Measurements from ENCODE around the gene EDIL3.
"Not testable (repeated sequence)": the region's sequence is repeated elsewhere in the genome, so short reads cannot be mapped to it uniquely, and the experiment has no call there.

The EDIL3 gene

DNA sequence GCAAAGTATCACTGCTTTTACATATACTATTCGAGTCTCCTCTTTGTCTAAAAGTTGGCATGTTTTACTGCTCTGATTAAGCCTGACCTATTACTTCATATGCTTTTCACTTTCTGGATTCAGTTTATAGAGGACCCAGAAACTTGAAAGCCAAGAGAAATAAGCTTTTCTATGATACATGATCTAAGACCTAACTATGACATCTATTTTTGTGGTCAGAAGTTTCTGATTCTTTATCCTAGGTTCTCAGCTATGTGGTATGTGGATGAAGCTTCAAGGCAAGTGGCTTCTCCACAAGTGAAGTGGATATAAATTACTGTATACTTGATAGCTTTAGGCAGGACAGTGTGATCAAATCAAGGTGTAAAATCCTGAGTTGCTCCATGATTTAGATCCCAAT lies 6.3 kb downstream of the EDIL3 start:
- DNase-seq = no peak

DNA sequence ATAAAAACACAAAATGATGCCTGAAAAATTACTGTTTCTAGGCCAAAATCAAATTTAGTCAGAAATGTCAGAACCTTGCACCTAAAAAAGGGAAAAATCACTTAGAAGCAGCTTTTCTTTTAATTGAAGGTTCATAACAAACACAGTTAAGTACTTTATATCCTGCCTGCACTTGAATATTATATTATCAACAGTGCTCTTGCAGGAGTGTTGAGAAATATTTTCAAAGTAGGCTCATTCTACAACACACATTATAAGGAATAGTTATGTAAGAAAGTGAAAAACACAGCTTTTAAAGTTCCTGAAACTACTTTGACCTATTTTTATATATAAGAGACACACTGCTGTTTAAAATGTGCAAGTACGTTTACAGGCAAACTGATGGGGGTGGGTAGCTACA lies 8.3 kb downstream of the EDIL3 start:
- DNase-seq = no peak

DNA sequence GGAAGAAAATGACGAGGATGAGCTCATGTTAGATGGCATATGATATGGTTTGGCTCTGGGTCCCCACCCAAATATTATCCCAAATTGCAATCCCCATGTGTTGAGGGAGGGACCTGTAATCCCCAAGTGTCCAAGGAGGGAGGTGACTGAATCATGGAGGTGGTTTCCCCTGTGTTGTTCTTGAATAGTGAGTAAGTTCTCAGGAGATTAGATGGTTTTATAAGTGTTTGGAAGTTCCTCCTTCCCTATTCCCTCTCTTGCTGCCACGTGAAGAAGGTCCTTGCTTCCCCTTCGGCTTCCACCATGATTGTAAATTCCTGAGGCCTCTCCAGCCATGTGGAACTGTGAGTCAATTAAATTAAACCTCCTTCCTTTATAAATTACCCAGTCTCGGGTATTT lies 10.1 kb downstream of the EDIL3 start:
- DNase-seq = no peak

DNA sequence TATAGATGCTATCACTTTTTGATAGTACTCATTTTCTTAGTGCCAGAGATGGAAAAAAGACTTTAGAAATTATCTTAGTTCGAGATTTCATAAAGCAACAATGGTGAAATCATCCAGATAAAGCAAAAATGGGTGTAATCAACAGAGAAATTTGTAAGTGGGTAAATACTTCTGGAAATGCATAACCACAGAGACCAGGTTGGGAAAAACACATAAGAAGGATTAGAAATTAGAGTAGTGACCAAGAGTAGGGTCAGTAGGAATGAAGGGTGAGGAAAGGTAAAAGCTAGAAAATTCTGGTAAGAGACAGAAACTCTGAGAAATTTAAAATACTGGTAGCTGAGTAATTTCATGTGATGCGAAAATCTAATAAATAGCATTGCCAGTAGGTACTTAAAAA lies 11.2 kb downstream of the EDIL3 start:
- DNase-seq = no peak

DNA sequence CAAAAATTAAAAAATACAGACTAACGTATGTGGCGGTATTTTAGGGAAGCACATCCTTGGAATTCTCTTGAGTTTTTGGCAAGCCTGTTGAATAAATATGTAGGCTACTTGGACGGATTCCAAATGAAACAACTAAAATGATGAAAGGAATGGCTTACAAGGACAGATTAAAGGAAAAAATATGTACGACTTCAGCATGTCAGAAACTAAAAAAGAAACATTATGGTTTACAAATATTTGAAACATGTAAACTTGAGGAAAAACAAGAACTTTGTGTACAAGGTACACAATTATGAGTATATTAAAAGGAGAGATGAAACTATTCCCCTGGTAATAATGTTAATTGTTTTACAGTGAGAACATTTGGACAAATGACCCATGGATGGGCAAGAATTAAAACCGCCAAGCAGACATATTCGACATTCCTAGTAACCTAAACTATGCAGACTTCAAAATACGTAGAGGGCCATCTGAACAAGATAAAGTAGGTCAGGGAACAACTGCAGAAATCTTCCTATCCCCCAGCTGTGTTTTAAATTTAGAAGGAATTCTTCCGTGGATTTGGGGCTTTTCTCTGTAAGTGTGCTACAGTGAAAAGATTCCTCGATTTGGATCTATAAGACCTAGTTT lies 12.5 kb downstream of the EDIL3 start:
- DNase-seq = no peak

DNA sequence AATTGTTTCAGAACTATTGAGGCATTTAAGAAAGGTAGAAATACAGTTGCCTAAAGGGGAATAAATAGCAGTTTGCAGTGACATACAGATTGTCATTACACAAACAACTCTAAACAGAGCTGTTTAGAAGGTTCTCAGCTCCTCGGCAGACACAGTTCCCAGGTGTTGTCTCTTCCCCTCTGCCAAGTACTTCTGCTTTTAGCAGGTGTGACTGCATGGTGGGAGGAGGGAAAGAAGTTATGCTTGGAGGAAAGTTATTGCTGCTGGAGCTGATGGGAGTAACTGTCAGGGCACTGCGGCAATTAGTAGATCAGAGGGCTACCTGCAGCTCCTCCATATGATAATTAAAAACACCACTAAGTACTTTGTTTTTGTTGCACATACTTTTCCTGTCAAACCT lies 14.5 kb downstream of the EDIL3 start:
- DNase-seq = no peak

DNA sequence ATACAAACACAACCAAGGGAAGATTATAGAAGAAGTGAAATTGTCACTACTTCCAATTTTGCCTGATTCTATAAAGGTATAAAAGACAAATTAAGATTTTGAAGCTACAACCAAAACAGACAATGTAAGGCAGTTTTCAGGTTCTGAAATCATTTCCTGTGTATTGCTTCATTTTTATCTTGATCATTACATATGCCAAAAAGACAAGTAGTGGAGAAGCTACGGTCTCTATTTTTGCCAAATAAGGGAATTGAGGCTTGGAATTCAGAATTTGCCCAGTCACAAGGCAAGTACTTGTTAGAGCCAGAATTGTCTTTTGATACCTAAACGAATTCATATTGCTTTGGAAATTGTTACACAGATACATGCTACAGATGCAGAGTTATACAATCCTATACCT lies 20.6 kb downstream of the EDIL3 start:
- no peak for DNase-seq

DNA sequence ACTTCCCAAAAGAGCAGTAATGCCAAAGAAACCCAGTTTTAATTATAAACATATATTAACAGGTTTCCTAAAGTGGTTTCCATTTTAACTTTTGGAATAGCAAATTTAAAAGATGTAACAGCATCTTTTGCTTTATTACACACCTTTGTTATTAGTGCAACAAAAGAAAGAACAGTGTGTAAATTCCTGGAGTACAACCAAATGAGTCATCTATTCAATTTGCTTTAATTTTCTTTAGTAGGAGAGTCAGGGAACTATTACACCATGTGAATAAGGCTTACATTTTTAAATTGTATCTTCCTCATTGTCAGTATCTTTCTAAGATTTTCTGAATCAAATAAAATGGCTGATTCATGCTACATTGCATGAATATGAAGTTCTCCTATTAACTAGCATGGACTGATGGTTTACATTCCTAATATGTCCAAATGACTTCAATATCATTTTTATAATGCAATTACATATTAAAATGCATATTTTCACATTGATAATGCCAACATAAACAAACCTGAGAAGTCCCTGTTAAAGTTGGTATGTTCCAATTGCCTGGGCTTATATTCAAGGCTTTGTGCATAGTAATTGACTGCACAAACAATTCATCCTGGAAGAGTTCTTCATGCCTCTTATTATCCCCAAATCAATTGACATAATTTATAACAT lies 22.5 kb downstream of the EDIL3 start:
- no peak for DNase-seq

DNA sequence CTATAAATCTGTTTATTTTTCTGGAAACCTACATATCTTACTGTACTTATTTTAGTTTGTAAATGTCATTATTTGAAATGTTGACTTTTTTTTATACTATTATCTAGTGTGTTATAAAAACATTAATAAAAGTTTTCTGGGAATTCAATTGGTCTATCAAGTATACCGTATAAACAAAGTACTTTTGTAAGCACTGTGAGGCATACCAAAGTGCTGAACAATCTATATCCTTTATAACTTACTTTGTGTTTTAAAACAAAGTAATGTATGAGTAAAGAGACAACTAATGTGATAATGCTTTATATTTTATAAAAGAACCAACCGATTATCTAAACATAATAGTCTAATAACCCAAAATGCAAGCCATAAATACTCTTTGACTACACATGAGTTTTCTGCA lies 23.1 kb downstream of the EDIL3 start:
- no peak for DNase-seq

DNA sequence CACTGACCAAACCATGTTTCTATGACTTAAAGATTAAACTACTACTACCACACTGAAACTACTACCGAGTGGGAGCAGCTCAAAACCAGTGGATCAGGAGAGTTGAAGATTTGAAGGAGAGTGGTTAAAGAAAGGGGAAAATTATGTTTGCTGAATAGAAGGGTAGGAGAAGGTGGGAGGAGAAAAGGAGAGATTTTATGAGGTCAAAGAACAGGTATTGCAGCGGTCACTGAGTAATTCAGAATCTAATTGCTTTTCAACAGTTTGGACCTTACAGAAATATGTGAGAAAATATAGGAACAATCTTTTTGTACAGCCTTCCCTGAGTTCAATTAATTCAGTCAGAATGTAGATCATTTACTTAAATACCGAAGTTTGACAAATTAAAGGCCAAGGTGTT lies 24.6 kb downstream of the EDIL3 start:
- no peak for DNase-seq

DNA sequence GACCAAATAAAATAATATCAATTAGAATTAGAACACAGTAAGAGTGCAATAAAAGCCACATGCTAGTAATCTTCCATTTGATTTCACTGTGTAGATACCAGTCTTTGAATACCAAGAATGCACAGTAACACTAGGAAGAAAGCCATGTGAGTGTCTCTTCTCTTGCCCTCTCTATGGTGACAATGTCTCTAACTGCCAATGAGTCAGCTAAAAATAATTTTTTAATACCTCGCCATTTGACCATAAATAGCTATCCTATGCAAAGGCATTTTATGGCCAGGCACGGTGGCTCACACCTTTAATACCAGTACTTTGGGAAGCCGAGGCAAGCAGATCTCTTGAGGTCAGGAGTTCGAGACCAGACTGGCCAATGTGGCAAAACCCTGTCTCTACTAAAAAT lies 30.6 kb downstream of the EDIL3 start:
- no peak for DNase-seq

DNA sequence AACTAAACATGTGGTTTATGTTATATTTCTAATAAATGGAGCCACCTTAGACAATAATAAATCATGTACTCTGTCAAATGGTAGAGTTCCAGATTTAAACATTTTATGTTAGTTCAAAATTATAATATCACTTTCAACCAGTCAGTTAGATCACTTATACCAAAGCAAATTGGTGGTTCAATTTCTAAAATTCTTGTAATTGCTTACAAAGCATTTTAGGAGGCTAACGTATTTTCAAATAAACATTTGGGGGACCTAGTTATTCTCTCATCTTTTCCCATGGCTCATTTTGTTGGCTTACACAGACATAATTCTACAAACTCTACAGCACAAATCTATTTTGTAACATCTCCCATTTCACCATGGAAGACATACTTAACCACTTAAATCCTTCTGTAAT lies 39.9 kb downstream of the EDIL3 start:
- no peak for DNase-seq

DNA sequence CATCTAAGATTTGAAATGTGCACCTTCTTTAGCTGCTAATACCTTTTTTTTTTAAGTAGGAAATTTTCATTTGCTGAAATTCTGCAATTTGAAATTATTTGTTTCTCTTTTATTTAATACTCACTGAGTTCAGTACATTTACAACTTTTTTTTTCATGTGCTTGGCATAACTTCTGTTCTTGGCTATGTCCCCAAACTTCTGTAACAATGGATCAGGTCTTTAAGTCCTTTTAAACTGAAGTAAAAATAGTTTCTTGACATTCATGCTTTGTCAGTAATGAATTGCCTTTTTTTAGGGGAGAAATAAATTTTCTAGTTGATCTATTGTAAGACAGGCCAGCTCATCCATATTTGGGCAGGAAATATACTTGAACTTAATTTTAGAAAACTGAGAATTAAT lies 41.5 kb downstream of the EDIL3 start:
- no peak for DNase-seq

DNA sequence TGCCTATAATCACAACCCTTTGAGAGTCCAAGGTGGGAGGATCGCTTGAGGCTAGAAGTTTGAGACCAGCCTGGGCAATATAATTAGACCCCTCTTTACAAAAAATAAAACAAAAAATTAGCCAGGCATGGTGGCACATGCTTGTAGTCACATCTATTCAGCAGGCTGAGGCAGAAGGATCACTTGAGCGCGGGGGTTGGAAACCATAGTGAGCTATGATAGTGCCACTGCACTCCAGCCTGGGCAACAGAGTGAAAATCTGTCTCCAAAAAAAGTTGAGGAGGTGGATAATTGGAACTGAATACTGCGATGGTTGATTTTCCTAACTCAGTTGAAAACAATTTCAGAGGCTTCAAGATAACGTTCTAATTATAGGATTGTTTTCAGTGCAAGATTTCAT lies 52.6 kb downstream of the EDIL3 start:
- no peak for DNase-seq

DNA sequence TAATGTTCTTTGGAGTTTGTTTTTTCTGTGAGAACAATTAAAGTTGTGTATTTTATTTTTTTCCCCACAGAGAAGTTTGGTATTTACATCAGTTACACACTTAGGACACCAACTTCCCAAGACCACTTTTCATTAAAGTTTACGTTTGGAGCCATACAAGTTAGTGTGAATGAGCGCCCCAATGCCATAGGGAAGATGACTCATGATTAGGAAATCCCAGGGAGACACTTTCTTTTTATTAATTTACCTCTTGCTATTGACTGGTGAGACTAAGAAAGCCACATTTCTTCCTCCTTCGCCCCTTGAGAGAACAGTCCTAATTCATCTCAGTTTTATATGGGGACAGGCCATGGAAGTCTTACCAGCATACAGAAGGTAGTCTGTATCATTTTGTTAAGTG lies 57.1 kb downstream of the EDIL3 start:
- no peak for DNase-seq

DNA sequence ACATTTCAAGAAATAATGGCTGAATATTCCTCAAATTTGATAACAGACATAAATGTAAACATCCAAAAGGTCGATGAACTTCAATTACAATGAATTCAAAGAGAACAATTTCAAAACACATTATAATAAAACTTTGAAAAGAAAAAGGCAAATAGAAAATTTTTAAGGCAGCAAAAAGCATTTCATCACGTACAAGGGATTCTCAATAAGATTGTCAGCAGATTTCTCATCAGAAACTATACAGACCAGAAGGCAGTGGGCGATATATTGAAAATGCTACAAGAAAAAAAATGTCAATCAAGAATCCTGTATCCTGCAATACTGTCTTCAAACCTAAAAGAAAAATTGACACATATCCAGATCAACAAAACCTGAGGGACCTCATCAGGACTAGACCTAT lies 62.0 kb downstream of the EDIL3 start:
- no peak for DNase-seq

DNA sequence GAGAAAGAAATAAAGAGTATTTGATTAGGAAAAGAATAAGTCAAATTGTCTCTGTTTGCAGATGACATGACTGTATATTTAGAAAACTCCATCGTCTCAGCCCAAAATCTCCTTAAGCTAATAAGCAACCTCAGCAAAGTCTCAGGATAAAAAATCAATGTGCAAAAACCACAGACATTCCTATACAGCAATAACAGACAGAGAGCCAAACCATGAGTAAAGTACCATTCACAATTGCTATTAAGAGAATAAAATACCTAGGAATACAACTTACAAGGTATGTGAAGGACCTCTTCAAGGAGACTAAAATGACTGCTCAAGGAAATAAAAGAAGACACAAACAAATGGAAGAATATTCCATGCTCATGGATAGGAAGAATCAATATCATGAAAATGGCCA lies 66.9 kb downstream of the EDIL3 start:
- DNase-seq = not testable (repeated sequence)

DNA sequence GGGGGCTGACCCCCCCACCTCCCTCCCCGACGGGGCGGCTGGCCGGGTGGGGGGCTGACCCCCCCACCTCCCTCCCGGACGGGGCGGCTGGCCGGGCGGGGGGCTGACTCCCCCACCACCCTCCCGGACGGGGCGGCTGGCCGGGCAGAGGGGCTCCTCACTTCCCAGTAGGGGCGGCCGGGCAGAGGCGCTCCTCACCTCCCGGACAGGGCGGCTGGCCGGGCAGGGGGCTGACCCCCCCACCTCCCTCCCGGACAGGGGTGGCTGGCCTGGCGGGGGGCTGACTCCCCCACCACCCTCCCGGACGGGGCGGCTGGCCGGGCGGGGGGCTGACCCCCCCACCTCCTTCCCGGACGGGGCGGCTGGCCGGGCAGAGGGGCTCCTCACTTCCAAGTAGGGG lies 72.4 kb downstream of the EDIL3 start:
- DNase-seq = not testable (repeated sequence)

DNA sequence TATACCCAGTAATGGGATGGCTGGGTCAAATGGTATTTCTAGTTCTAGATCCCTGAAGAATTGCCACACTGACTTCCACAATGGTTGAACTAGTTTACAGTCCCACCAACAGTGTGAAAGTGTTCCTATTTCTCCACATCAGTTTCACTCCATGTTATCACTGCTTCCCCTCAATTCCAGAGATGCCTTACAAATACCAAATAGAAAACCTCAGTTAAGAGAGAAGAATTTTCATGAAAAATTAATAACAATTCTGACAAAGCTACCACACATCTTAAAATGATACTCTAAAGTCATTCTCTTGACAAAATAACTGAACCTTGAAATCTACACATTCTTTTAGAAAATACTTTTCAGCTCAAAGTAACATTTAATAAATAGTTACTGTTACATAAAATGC lies 74.8 kb downstream of the EDIL3 start:
- DNase-seq = not testable (repeated sequence)

DNA sequence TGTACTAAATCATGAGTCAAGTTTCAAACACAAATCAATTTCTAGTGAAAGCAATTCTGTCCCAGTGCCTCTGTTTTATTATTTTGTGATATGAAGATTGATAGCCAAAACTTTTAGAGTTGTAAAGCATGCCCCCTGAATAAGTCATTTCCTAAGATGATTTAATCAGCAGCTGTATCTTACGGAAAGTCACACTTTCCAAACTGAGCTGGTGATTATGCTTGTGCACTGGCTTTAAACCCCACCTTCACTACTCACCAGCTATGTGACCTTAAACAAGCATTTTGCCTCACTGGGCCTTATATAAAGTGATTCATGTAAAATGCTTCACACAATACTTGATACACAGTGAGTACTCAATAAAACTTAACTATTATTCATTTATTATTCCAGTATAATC lies 78.1 kb downstream of the EDIL3 start:
- no peak for DNase-seq

DNA sequence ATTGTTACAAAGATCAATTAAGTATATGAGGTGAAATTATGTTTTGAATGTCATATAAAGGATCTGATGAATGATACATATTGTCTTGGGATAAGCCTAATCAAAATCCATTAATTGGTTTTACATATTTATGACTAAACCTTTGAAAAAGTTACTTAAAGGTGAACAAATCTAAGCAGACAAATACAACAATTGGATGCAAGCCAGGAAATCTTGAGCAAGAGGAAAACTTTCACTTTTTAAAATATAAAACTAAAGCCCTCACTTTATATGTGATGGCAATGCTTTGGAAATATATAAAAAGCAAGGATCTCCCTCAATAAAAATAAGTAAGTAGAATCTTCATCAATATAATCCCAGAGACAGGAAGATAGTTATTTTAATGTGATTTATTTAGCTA lies 80.1 kb downstream of the EDIL3 start:
- DNase-seq = no peak

DNA sequence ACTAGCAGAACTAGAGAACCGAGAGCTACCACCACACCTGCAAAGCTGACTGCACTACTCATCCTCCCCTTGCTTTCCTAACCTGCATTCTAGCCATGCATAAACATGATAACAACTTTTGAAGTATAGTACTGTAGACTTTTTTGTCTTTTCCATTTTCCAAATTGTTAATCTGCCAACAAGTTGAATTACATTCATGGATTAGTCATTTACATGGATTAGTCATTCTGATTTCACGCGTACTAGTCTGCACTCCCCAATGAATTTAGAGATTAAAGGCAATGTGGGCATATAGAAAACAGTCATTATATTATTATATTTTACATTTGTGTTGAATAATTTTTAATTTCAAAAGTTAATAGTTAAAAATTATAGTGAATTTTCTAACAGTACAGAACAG lies 81.4 kb downstream of the EDIL3 start:
- DNase-seq = no peak

DNA sequence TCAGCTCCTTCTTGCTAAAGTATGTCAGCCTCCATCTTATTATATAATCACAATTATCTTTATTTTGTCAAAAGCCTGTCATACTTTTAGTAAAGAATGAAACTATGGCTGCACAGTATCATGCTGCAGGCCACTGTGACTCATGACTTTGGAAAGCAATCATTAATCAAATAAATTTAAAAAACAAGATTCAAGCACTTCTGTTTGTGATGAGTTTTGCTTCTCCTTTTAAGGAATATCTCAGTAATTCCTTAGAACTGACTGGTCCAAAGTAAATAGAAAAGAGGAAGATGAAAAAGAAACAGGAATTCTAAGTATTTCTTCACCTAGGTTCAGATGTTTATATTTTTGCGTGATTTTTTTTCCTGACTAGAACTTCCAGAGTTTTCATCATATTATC lies 83.1 kb downstream of the EDIL3 start:
- no peak for DNase-seq

DNA sequence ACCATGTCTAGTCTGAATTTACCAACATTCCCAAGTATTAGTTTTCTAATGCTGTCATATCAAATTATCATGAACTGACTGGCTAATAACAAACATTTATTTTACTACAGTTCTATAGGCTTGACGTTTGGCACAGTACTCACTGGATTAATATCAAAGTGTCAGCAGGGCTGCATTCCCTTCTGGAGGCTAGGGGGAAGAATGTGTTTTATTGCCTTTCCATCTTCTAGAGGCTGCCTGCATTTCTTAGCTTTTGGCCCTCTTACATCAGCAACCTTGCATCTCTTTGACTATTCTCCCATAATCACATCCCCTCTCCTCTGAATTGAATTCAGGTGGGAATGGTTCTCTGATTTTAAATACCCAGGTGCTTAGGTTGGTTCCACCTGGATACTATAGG lies 84.7 kb downstream of the EDIL3 start:
- DNase-seq = no peak

DNA sequence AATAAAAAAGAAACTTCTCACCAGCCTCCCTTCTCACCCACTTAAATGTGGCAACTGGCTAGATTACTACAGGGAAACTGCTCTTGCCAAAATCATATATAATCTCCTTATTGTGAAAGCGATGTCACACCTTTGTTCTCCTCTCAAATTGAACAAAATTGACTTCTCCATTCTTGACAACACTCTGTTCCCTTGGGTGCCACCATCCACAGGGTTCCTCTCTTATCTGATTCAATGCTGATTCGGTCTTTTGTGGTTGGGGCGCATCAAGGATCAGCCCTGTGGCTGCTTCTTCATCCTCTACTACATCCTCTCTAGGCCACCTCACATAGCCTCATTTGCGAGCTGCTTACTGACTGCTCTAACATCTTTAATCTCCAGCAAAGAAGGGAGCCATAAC lies 86.1 kb downstream of the EDIL3 start:
- DNase-seq = no peak

Data from activated CD8-positive, alpha-beta memory T cell treated with anti-CD3 and anti-CD28 coated beads, Interleukin-2, amount 50 U/mL, for 48 hours (primary cell).